Limb (tissue), 2 donors: ENCODE results near the gene UST.

Experiments used
- DNase-seq, 2 donors: peaks; one replicate each; pipeline ENCODE4 v3.0.0-alpha.2; 2016; ENCODE audit errors: extremely low spot score in 2 of 2

Gene UST

GRCh38 chr6:148800536-148800935, 53.7 kb downstream of the UST start:
- no peak for DNase-seq

GRCh38 chr6:148803979-148804378, 57.1 kb downstream of the UST start:
- DNase-seq: no peak

- no peak for DNase-seq
Observed at GRCh38 chr6:148805777-148806176, 58.9 kb downstream of the UST start.

GRCh38 chr6:148807784-148808183, 61.0 kb downstream of the UST start:
- no peak for DNase-seq

GRCh38 chr6:148808786-148809304, 62.0 kb downstream of the UST start:
- no peak for DNase-seq

GRCh38 chr6:148811459-148811858, 64.6 kb downstream of the UST start:
- no peak for DNase-seq

- DNase-seq: no peak
Observed at GRCh38 chr6:148814082-148814790, 67.4 kb downstream of the UST start.

GRCh38 chr6:148814869-148815268, 68.0 kb downstream of the UST start:
- DNase-seq: no peak

- no peak for DNase-seq
Observed at GRCh38 chr6:148816117-148816516, 69.3 kb downstream of the UST start.

GRCh38 chr6:148817689-148818088, 70.9 kb downstream of the UST start:
- DNase-seq: no peak

- DNase-seq: no peak
Observed at GRCh38 chr6:148818939-148819575, 72.2 kb downstream of the UST start.

GRCh38 chr6:148819852-148820251, 73.0 kb downstream of the UST start:
- no peak for DNase-seq

GRCh38 chr6:148822819-148823218, 76.0 kb downstream of the UST start:
- no peak for DNase-seq

- no peak for DNase-seq
Observed at GRCh38 chr6:148824291-148824690, 77.5 kb downstream of the UST start.

- DNase-seq: no peak
Observed at GRCh38 chr6:148824960-148825359, 78.1 kb downstream of the UST start.

- no peak for DNase-seq
Observed at GRCh38 chr6:148825492-148825891, 78.7 kb downstream of the UST start.

GRCh38 chr6:148827416-148828045, 80.7 kb downstream of the UST start:
- no peak for DNase-seq

- DNase-seq: no peak
Observed at GRCh38 chr6:148828047-148828446, 81.2 kb downstream of the UST start.

- DNase-seq: no peak
Observed at GRCh38 chr6:148829415-148830101, 82.7 kb downstream of the UST start.

GRCh38 chr6:148830614-148831013, 83.8 kb downstream of the UST start:
- DNase-seq: no peak

GRCh38 chr6:148831064-148831463, 84.2 kb downstream of the UST start:
- no peak for DNase-seq

- DNase-seq: no peak
Observed at GRCh38 chr6:148831531-148831930, 84.7 kb downstream of the UST start.
